ENCODE measurements around the gene SLC16A10. TPM values are rescaled to one million over a fixed set of nuclear protein-coding genes. Genes with fewer than 3 reads are reported as not detected.

The SLC16A10 gene
- total RNA-seq, 1 experiment from 2014 or later, result 0.05 TPM

GRCh38 chr6:111198841-111199240, 111.5 kb downstream of the SLC16A10 start:
- H3K36me3 Mint-ChIP-seq (ENCODE audit: insufficient read depth, unreplicated experiment), result no peaks in the 10 kb centered on the region
- no peak overlapping the region for H3K27ac Mint-ChIP-seq (ENCODE audit: low read depth, unreplicated experiment)
- H3K27me3 Mint-ChIP-seq (ENCODE audit: insufficient read depth, unreplicated experiment), result no peaks in the 10 kb centered on the region
- ChIA-PET POLR2A (no interaction called here), CTCF (interaction anchor here (1.3 kb wide), 1 partner anchor 187 kb away, joined by 4 read pairs; no protein-coding TSS in a partner anchor)
- H3K9me3 Mint-ChIP-seq (ENCODE audit: unreplicated experiment), result no peaks in the 10 kb centered on the region
- intact Hi-C loops (cut with micrococcal nuclease), result no loop called here
- BruUV-seq (replicated peaks), result no TSS peak
- no peaks in the 10 kb centered on the region for H3K4me1 Mint-ChIP-seq (ENCODE audit: insufficient read depth, unreplicated experiment)
- no peak for DNase-seq (ENCODE audit: unreplicated experiment)
- no peak for TF ChIP-seq CTCF (IDR thresholded peaks at IDR 0.05; ENCODE audit: unreplicated experiment)
- no peak overlapping the region for H3K4me3 Mint-ChIP-seq (ENCODE audit: unreplicated experiment)

GRCh38 chr6:111199935-111200334, 112.6 kb downstream of the SLC16A10 start:
- Mint-ChIP-seq H3K36me3 (ENCODE audit: insufficient read depth, unreplicated experiment) (no peaks in the 10 kb centered on the region), H3K4me1 (ENCODE audit: insufficient read depth, unreplicated experiment) (no peaks in the 10 kb centered on the region), H3K27ac (ENCODE audit: low read depth, unreplicated experiment) (no peak overlapping the region), H3K27me3 (ENCODE audit: insufficient read depth, unreplicated experiment) (no peaks in the 10 kb centered on the region), H3K4me3 (ENCODE audit: unreplicated experiment) (no peak overlapping the region), H3K9me3 (ENCODE audit: unreplicated experiment) (no peaks in the 10 kb centered on the region)
- TF ChIP-seq CTCF (IDR thresholded peaks at IDR 0.05; ENCODE audit: unreplicated experiment), result no peak
- ChIA-PET POLR2A (no interaction called here), CTCF (interaction anchor here (0.6 to 1.3 kb wide), 3 partner anchors 142 to 197 kb away, joined by 4 to 8 read pairs (median 4); no protein-coding TSS in a partner anchor)
- DNase-seq (ENCODE audit: unreplicated experiment), result no peak
- BruUV-seq (replicated peaks), result no TSS peak
- intact Hi-C loops (cut with micrococcal nuclease), result no loop called here

- Mint-ChIP-seq H3K27me3 (ENCODE audit: insufficient read depth, unreplicated experiment) (no peaks in the 10 kb centered on the region), H3K27ac (ENCODE audit: low read depth, unreplicated experiment) (no peak overlapping the region), H3K36me3 (ENCODE audit: insufficient read depth, unreplicated experiment) (no peaks in the 10 kb centered on the region), H3K4me3 (ENCODE audit: unreplicated experiment) (no peak overlapping the region), H3K9me3 (ENCODE audit: unreplicated experiment) (no peaks in the 10 kb centered on the region), H3K4me1 (ENCODE audit: insufficient read depth, unreplicated experiment) (no peaks in the 10 kb centered on the region)
- TF ChIP-seq CTCF (IDR thresholded peaks at IDR 0.05; ENCODE audit: unreplicated experiment), result no peak
- BruUV-seq (replicated peaks), result no TSS peak
- no peak for DNase-seq (ENCODE audit: unreplicated experiment)
- intact Hi-C loops (cut with micrococcal nuclease), result no loop called here
- ChIA-PET CTCF (interaction anchor here (1.0 kb wide), 1 partner anchor 143 kb away, joined by 8 read pairs; no protein-coding TSS in a partner anchor), POLR2A (no interaction called here)
Observed at GRCh38 chr6:111200350-111201243, 113.3 kb downstream of the SLC16A10 start.

GRCh38 chr6:111201244-111201554, 113.9 kb downstream of the SLC16A10 start:
- no peak overlapping the region for H3K4me3 Mint-ChIP-seq (ENCODE audit: unreplicated experiment)
- H3K9me3 Mint-ChIP-seq (ENCODE audit: unreplicated experiment), result no peaks in the 10 kb centered on the region
- CTCF ChIA-PET, result interaction anchor here (0.6 to 1.4 kb wide), 5 partner anchors 9 to 195 kb away, joined by 3 to 5 read pairs (median 4); no protein-coding TSS in a partner anchor
- no TSS peak for BruUV-seq (replicated peaks)
- TF ChIP-seq CTCF (IDR thresholded peaks at IDR 0.05; ENCODE audit: unreplicated experiment), result no peak
- no peak overlapping the region for H3K27ac Mint-ChIP-seq (ENCODE audit: low read depth, unreplicated experiment)
- H3K4me1 Mint-ChIP-seq (ENCODE audit: insufficient read depth, unreplicated experiment), result no peaks in the 10 kb centered on the region
- no peaks in the 10 kb centered on the region for H3K36me3 Mint-ChIP-seq (ENCODE audit: insufficient read depth, unreplicated experiment)
- no peaks in the 10 kb centered on the region for H3K27me3 Mint-ChIP-seq (ENCODE audit: insufficient read depth, unreplicated experiment)
- intact Hi-C loops (cut with micrococcal nuclease), result no loop called here
- no peak for DNase-seq (ENCODE audit: unreplicated experiment)
- POLR2A ChIA-PET, result no interaction called here
